HG02885 (cell line): Measurements from ENCODE around the gene GRHL1.

Experiments
- ATAC-seq: cut with Tn5 transposase; IDR thresholded peaks from one replicate; pipeline ENCODE4 v1.9.1; 2021; ENCODE audit warnings: mild to moderate bottlenecking; ENCODE audit not compliant: unreplicated experiment, poor library complexity

GRHL1 gene

DNA sequence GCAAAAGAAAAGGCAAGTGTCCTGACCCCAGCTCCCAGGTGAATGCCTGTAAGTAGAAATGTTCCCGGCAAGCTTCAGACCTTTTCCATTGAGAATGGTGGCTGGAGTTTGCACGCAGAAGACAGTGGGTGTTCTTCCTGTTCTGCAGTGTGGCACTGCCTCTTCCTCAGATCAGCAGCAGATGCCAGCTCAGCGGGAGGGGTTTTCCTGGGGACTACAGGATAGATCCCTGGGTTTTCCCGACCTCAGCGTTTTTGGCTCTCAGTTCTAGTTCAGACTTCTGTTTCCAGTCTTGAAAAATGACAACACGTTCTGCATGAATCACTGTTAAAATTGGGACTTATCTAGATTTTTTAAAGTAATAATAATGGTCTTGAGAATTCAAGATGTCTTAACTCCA is 39.2 kb downstream of the GRHL1 start:
- ATAC-seq = no peak

DNA sequence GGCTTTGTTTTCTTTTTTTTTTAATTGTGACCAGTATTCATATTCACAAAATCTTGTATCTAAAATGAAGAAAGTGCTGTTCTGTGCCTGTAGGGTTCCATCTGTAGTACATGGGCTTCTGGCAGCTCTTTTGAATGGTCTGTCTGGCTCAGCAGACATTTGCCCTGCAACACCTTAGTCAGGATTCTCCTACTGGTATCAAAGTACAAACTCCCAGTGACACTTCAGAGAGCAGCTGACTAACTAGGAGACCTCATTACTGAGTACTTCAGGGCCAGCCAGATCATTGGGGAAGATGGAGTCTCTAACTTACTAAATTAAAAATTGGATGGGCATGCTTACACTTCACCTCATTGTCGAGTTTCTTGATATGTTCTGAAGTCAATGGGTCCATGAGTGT is 39.7 kb downstream of the GRHL1 start:
- ATAC-seq = no peak

DNA sequence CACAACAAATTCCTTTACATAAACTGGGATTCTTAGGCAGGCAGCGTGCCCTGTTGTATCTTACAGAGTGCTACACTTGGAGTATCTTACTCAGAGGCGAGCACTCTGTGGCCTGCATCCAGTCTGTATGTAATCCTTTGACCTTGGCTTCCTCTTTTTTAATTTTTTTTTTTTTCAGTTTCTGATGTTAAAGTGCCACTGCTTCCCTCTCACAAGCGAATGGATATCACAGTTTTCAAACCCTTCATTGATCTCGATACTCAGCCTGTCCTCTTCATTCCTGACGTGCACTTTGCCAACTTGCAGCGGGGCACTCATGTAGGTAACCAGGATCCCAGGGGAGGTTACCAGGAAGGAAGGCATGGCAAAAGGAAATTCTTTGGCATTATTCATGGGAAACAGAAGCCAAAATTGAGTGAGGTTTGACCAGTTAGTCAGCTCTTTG is 40.4 kb downstream of the GRHL1 start:
- no peak for ATAC-seq

DNA sequence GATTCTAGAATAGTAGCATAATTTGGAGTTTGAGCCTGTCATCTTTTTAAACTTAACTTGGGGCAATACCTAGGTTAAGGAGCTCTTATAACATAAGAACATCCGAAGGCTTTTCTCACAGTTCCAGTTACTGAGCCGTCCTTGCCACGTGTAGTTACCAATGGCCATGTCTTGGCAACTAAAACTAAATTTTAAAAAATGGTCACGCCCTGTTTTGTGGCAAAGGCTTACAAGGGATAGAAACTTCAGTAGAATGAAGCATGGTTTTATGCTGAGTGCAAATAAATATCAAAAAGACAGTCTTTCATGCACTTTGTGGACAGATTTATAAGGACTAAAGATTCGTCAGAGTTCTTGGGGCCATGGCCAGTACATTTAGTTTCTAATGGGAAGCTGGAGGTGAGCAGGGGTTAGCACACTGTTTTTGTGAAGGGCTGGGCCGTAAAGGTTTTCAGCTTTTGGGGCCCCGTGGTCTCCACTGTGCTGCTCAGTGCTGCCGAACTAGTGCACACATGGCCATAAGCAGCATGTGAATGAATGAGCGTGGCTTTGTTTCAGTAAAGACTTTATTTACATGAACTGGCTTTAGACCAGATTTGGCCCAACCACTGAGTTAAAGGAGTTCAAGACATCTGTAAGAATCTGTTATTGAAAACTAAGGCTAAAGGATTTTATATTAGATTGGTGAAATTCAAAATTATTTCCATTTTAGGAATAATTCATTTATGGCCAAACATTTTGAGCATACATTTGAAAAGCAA is 41.1 kb downstream of the GRHL1 start:
- no peak for ATAC-seq

DNA sequence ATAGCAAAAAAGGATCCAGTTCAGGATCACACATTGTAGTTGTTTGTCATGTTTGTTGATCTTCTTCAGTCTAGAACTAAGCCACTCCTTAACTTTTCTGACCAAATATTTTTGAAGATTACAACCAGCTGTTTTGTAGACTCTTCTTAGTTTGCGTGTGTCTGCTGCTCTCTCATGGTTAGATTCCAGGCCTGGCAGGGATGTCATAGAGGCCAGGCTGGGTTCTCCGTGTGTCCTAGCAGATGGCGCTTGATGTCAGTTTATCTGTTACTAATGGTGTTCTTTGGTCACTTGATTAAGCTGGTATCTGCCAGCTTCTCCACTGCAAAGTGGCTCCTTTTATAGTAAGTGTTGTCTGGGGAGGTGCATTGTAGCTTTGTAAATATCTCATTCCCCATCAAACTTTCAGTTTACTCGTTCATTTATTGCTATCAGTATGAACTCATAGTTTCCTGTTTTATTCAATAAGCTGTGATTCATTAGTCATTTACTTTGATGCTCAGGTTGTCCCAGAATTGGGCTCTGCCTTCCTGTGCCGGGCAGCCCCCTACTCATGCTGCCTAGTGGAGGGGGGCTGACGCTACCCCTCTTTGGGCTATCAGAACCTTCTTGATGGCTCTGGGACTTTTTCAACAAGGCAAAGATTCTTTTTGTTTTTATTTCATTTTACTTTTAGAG is 42.1 kb downstream of the GRHL1 start:
- no peak for ATAC-seq

DNA sequence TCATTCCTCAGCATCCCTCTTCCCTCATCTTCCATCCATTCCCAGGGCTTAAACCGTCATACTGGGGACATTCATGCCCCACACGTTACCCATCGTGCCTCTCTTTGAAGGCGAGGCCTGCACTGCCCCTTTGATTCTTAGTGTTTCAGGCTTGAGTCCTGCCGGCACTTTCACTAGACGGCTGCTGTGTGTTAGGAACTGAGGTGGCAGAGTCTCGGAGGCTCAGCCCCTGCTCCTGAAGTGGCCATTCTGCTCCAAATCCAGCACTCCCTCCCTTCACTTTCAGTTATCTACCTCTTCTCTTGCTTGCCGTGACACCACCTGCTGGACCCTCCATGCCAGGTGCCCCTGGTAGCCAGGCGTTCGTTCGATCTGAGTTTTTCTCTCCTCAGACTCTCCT is 43.0 kb downstream of the GRHL1 start:
- ATAC-seq = no peak

DNA sequence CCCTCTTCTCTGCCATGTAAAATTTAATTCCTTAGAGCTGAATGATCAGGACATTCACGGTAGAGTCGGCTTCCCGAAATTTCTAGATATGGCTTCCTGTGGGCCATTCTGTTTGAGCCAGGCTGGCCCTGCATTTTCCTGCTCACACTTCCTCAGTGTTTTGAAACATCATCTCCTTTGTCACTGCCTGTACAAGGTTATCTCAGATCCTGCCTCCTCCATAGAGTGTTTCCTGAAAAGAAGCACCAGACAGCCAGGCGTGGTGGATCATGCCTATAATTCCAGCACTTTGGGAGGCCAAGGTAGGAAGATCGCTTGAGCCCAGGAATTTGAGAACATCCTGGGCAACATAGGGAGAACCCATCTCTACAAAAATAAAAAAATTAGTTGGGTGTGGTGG is 43.6 kb downstream of the GRHL1 start:
- ATAC-seq = no peak

DNA sequence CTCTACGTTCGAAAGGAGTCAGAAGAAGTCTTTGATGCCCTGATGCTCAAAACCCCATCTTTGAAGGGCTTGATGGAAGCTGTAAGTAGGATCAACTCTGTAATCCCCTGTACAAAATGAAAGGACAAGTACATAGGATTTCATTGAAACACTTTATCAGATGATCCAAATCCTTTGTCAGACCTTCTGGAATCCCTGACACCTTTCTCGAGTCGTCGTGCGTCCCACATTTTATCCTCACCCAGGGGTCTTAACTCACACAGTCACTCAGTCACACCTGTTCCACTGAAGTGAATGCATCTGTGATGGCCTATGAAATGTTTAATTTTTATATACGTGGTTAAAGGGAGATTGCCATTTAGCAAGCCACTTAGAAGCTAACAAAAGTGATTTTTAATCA is 44.8 kb downstream of the GRHL1 start:
- no peak for ATAC-seq

DNA sequence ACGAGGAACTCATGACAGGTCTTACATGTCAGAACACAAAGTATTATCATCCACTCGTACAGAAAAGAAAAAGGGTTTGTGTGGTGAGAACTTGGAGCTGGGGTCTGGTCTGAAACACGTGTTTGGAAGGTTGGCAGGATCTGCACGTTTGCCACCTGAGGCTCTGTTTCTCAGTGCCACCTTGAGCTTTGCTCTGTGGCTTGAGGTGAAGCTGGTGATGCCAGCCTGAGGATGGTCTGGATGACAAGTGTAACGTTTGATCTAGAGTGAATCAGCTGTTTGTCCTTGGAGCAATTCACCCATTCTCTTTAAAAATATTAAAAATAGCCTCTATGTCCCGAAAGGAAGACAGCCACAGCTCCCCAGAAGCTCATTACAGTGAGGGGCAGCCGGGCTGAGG is 46.4 kb downstream of the GRHL1 start:
- no peak for ATAC-seq

DNA sequence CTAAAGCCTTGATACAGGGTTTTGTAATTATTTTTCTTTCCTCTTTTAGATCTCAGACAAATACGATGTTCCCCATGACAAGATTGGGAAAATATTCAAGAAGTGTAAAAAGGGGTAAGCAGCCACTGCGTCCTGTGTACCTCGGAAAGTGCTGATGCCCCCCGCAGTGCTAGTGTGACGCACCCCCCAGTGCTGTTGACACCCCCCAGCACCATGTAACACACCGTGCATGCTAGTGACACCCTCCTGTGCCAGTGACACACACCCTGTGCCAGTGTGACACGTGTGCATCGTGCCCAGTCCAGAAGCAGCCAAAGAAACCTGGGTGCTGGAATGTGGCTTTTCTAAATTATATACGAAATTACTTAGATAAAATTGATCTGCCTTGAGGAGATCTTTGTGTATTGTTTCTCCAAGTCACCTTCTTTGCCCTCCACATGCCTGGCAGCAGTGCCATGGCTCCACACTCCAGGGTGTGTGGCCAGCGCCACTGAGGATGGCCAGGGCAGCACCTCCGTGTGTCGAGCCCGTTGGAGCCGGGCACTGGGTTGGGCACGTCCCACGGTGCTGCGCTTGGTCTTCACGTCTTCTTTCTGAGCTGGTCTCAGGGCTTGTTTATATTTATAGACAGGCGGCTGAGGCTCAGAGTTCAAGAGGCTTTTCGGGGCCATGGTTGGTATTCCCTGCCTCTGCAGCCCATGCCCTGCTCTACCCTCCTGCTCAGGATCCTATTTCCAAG is 47.6 kb downstream of the GRHL1 start:
- no peak for ATAC-seq

DNA sequence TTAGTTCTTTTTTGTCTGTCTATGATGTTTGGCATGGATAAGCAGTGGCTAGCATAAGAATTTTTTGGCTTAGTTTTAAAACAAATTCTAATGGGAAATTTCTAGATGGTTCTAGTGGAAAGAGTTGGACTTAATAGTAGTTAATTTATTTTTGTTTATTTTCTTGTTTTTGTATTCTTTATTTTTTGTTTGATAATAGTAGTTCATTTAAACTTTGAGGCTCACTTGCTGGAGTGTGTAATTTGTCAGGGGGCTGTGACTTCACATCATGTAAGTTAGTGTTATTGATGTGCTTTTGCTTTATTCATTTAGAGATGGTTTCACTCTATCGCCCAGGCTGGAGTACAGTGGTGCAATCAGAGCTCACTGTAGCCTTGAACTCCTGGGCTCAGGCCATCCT is 48.2 kb downstream of the GRHL1 start:
- ATAC-seq = no peak

DNA sequence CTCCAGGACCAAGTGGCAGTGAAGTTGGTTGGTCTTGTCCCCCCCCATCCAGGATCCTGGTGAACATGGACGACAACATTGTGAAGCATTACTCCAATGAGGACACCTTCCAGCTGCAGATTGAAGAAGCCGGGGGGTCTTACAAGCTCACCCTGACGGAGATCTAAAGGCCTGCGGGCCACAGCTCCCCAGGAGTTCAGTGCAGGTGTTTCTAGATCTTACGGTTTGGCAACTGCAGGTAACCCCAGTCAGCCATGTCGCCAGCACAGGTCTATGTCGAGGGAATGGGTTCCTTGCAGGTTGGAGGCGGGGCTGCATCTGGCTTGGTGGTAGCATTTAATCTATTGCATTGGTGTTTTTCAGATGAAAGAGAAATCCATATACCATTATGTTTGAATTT is 49.0 kb downstream of the GRHL1 start:
- no peak for ATAC-seq

DNA sequence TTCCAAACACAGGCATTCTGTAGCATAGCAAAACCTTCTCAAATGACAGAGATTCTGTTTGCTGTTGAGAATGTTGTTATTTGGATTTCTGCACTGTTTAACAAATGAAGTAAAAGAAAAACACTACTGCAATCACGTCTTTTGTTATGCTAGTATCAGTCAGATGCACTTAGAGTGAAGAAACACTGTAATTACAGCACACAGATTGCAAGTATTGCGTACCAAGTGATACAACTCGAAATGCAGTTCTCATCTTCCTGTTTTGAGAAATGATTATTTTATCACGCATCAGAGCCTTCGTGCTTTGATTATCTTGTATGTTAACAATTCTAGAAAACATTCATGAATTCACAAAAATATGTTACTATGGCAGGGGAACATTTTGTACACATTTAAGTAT is 50.1 kb downstream of the GRHL1 start:
- ATAC-seq = no peak

DNA sequence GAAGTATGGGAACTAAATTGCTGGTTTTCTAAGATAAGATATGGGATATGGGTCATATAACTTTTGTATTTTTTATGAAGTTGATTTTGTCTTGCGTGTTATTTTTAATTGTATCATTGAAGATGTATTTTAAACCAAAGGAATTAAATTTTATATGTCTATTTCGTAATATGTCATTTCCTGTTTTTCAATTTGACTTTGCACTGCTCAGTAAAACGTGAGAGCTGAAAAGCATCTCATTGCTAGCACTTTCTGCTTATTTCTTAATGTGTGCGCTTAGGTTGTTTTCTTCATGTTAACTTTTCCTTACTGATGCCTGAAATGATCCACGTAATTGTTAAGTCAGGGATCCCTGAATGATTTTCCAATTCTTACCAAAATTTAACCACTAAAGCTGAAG is 50.6 kb downstream of the GRHL1 start:
- ATAC-seq = no peak

DNA sequence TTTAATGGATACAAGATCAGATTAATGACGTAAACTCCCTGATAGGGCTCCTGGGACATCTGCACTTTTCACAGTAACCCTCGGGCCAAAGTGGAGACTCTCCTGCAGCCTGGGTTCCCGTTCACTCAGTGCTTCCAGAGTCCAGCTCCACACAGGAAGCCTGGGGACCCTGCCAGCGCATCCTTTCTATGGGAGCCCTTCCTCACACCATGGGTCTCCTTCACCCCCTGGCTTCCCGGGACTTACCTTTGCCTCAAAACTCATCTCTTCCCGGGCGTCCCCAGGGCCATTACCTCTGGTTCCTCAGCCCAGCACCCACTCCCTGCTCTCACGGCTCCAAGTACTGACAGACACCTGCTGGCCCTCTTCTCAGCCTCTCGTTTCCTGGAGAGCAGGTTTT is 51.2 kb downstream of the GRHL1 start:
- no peak for ATAC-seq

DNA sequence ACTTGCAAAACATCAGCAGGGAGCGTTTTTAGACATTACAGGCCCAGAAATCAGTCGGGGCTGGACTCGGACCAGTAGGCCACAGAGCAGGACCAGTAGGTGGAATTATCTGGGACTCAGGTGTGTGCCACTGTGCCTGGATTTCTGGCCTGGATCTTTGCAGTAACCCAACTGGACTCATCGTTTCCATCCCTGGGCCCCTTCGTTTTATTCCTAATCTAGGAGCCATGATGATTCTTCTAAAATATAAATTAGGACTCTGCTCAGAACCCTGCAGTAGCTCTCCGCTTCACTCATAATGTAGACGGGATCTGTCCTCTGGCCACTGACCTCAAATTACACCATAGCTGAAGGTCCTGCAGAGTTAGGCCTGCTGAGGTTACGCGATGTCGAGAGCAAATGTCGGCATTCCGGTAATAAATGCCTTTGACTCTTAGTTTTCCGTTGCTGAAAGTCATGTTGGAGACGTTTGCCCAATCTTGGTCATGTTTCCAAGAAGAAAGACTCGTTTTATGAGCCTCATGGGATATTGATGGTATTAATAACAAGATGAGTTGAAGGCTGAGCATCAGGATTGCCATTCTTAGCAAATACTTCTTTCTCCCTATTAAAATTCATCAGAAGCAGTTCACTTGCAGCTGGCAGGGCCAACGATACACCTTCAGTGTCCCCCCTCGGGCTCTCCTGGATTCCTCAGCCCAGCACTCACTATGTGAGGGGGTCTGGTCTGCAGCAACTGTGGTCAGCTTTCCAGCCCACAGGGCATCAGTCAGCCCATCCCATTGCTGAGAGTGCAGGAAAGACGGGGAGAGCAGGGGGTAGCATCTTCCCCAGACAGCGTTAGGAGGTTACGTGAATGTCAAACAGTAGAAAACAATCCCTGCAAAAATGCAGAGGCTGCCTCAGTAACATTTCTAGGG is 52.0 kb downstream of the GRHL1 start:
- ATAC-seq = no peak

DNA sequence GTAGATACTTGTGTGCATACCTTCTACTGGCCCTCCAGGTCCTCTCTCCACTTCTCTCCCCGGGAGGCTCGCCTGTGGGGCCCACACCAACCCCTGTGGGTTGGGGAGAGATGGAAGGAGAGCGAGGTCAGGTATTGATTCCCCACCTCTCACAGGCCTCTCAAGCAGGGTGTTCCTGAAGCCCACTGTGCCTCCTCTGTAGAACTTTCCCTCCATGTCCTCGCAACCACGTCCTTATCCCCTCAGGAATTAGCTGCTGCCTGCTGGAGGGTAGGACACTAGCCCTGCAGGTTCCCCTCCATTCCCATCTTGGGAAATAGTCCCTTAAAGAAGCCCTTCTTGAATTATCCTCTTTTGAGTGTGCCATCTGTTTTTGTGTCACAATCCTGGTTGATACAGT is 52.9 kb downstream of the GRHL1 start:
- no peak for ATAC-seq

DNA sequence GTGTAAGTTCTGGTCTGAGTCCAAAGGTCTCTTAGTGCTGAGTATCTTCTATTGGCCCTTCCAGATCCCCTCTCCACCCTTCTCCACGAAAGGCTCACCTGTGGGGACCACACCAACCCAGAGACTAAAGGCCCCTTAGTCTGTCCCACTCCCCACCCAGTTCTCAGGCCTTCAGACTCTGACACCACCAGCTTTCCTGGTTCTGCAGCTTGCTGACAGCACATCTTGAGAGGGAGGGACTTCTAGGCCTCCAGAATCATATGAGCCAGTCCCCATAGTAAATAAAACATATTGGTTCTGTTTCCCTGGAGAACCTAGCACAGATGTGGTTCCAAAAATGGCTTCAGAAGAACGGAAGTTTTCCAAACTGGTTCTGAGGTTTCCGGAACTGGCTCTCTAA is 53.3 kb downstream of the GRHL1 start:
- no peak for ATAC-seq

DNA sequence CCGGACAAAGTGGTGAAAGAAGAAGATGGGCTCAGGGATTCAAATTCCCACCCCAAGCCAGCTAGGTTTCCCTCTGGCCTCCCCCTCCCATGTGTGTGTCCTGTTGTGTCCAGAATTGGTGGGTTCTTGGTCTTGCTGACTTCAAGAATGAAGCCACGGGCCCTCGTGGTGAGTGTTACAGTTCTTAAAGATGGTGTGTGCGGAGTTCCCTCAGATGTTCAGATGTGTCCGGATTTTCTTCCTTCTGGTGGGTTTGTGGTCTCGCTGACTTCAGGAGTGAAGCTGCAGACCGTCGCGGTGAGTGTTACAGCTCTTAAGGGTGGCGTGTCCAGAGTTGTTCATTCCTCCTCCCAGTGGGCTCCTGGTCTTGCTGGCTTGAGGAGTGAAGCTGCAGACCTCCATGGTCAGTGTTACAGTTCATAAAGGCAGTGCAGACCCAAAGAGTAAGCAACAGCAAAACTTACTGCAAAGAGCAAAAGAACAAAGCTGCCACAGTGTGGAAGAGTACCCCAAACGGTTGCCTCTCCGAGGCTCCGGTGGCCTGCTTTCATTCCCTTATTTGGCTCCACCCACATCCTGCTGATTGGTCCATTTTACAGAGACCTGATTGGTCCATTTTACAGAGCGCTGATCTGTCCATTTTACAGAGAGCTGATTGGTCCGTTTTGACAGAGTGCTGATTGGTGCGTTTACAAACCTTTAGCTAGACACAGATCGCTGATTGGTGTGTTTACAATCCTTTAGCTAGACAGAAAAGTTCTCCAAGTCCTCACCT is 54.2 kb downstream of the GRHL1 start:
- ATAC-seq = no peak
